GM12878 (cell line): ENCODE data around the gene MYO1E. TPM values are rescaled to one million over a fixed set of nuclear protein-coding genes. Genes with fewer than 3 reads are reported as not detected.

Experiments
- ATAC-seq: fragments of 200-7000 bp; cut with Tn5 transposase; 3 replicates; pipeline ENCODE4 v1.9.1; 2020; ENCODE audit warnings: mild to moderate bottlenecking, moderate library complexity
- BruUV-seq: library from RNA; stranded (reverse); fragments of 400-500 nt; replicated peaks from 2 replicates; lab custom pipeline; 2021; lab: Mats Ljungman, UMichigan
- CTCF ChIA-PET: fragments of 300-600 bp; sonication (Branson Sonifier 250); formaldehyde crosslinking; extraction: SDS; loops from one replicate; lab custom pipeline; 2021; ENCODE audit warnings: inconsistent platforms; lab: Yijun Ruan, JAX
- POLR2A ChIA-PET: fragments of 350-600 bp; formaldehyde crosslinking; extraction: SDS; loops from one replicate; lab custom pipeline; 2021; ENCODE audit warnings: inconsistent platforms; lab: Charles Lee
- RAD21 ChIA-PET: fragments of 300-600 bp; sonication (Branson Sonifier 250); formaldehyde crosslinking; loops from one replicate; lab custom pipeline; 2023; ENCODE audit warnings: antibody characterized with exemption; ENCODE audit not compliant: unreplicated experiment; lab: Charles Lee
- SMC1A ChIA-PET: fragments of 300-600 bp; sonication (Branson Sonifier 250); formaldehyde crosslinking; loops from one replicate; lab custom pipeline; 2023; ENCODE audit not compliant: unreplicated experiment, uncharacterized antibody; lab: Charles Lee
- DNase-seq: peaks from one replicate; pipeline ENCODE4 v3.0.0-alpha.2; 2011; ENCODE audit warnings: low read depth, low spot score
- FAIRE-seq: peaks from 3 replicates; lab custom pipeline; 2011; peaks lifted over from hg19 to GRCh38; lab: Jason Lieb, UNC
- H2AFZ ChIP-seq: 2 replicates; pipeline ENCODE4 v1.6.0; 2011; ENCODE audit warnings: low read depth, low read length, control low read depth; ENCODE audit not compliant: control insufficient read depth
- H3K27ac ChIP-seq: 2 replicates; pipeline ENCODE4 v1.5.1; 2011; ENCODE audit warnings: control low read depth; ENCODE audit not compliant: control insufficient read depth, insufficient read depth
- H3K27me3 ChIP-seq, 2 experiments: replicated peaks in 1 of 2; 2 replicates each; pipeline versions ENCODE4 v1.6.0 to v1.6.1; 2011; ENCODE audit warnings: low read length in 1 of 2; ENCODE audit not compliant: control insufficient read depth in 2 of 2, insufficient read depth in 2 of 2
- H3K36me3 ChIP-seq, 2 experiments: 2 replicates each; pipeline ENCODE4 v1.5.1; 2011; ENCODE audit warnings: low read length in 1 of 2; ENCODE audit not compliant: control insufficient read depth in 2 of 2, insufficient read depth in 2 of 2
- H3K4me1 ChIP-seq: 2 replicates; pipeline ENCODE4 v1.6.1; 2011; ENCODE audit warnings: mild to moderate bottlenecking, low read length, moderate library complexity, mixed read lengths; ENCODE audit not compliant: control insufficient read depth, insufficient read depth
- H3K4me2 ChIP-seq: 2 replicates; pipeline ENCODE4 v1.6.0; 2011; ENCODE audit warnings: control low read depth; ENCODE audit not compliant: control insufficient read depth, insufficient read depth
- H3K4me3 ChIP-seq: fragments of 200-600 bp; sonication (generic); 2 replicates; pipeline ENCODE4 v1.5.1; 2016
- H3K79me2 ChIP-seq: 2 replicates; pipeline ENCODE4 v1.6.0; 2011; ENCODE audit warnings: low read length; ENCODE audit not compliant: control insufficient read depth, insufficient read depth
- H3K9ac ChIP-seq: 2 replicates; pipeline ENCODE4 v1.8.0; 2011; ENCODE audit warnings: low read length, control low read depth, mixed read lengths; ENCODE audit not compliant: control insufficient read depth, insufficient read depth
- H3K9me3 ChIP-seq: replicated peaks from 3 replicates; pipeline ENCODE4 v1.5.1; 2011; ENCODE audit warnings: mild to moderate bottlenecking, low read length; ENCODE audit not compliant: control insufficient read depth, insufficient read depth
- H4K20me1 ChIP-seq: 2 replicates; pipeline ENCODE4 v1.6.0; 2011; ENCODE audit not compliant: control insufficient read depth, insufficient read depth
- BHLHE40 ChIP-seq, 2 experiments: fragments of 450-650 bp in 1 of 2; IDR thresholded peaks; 2 replicates each; pipeline ENCODE4 v1.6.1; 2011 to 2017; ENCODE audit warnings: low read depth in 2 of 2, borderline replicate concordance in 1 of 2, improper control_type of control experiment in 1 of 2, low read length in 1 of 2, mild to moderate bottlenecking in 1 of 2
- DPF2 ChIP-seq: fragments of 450-650 bp; IDR thresholded peaks from 2 replicates; pipeline ENCODE4 v1.6.1; 2017; ENCODE audit warnings: mild to moderate bottlenecking
- RUNX3 ChIP-seq: IDR thresholded peaks from 2 replicates; pipeline ENCODE4 v1.6.1; 2012; ENCODE audit warnings: low read length, inconsistent platforms
- ZBED1 ChIP-seq: IDR thresholded peaks from 2 replicates; pipeline ENCODE4 v1.6.1; 2016; ENCODE audit warnings: borderline replicate concordance
- WGBS: methylation state at CpG from one replicate; pipeline ENCODE4 v1.1.6; 2016; ENCODE audit warnings: low lambda C conversion rate; ENCODE audit not compliant: insufficient replicate concordance, insufficient coverage; ENCODE audit errors: missing lambda C conversion rate; 5-methylcytosine and 5-hydroxymethylcytosine counted together
- in situ Hi-C: fragments of 300-500 bp; cut with MboI; formaldehyde crosslinking; loops from 9 replicates; pipeline ENCODE4 v1.14.3; 2018; ENCODE audit warnings: mixed read lengths
- intact Hi-C: fragments of 100-400 bp; cut with micrococcal nuclease; formaldehyde crosslinking; loops from one replicate; pipeline ENCODE4 v1.14.2; 2022; ENCODE audit not compliant: unreplicated experiment
- polyA plus RNA-seq, 11 experiments: library from polyadenylated mRNA; depleted of rRNA in 4 of 11; unstranded in 6 of 11; stranded (reverse) in 5 of 11; fragments of >200 nt; fragmentation: Nextera tagmentation in 4 of 11; fragmentation: Illumina TruSeq in 1 of 11; extraction: Ambion mirVana in 4 of 11; extraction: Trizol in 1 of 11; gene quantifications; 1 replicate in 1 of 11; 2 replicates in 10 of 11; pipeline versions ENCODE4 v1.2.1 to v1.2.3, GENCODE V29; 2011 to 2016; ENCODE audit warnings: inconsistent platforms in 2 of 11, missing spikeins in 2 of 11, low read depth in 1 of 11
- total RNA-seq, 4 experiments: library from RNA; depleted of rRNA in 3 of 4; stranded (reverse); fragments of >200 nt in 3 of 4; fragmentation: Illumina TruSeq in 1 of 4; extraction: Trizol in 1 of 4; gene quantifications; 2 replicates each; pipeline versions ENCODE4 v1.2.1 to v1.2.3, GENCODE V29; 2013 to 2021
- TF ChIP-seq, protein P1 (sequence below): fragments of 450-650 bp; IDR thresholded peaks from 2 replicates; pipeline ENCODE4 v1.6.1; 2016; ENCODE audit warnings: mild to moderate bottlenecking

MYO1E gene
- total and polyA plus RNA-seq, 10 of the 15 experiments (the other 5 are each of a cell fraction or from before 2014, with no cell fraction given), result 10.3 to 266 (median 64.9) TPM

DNA sequence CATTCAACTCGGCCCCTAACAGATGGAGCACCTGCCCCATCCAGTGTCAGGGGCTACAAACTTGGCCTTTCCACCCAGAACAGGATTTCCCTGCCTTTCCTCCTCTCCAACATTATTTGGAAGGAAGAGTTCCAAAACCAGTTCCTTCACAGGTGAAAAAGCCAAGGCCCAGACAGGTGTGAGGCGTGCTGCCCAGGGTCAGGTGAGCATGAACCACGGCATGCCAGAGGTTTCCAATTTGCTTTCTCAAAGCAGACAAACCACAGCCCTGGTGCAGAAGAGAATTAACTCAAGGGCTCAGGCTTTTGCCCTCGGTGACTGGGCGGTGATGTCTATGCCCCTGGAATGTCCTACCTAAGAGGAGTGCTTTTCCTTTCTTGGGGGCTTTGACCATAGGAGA is 122.9 kb downstream of the MYO1E start:
- peak overlapping the region; percentile 73 for H3K27ac ChIP-seq
- 73% methylated on average over 5 of the region's 5 CpGs for WGBS
- TF ChIP-seq DPF2 (peak; percentile 12; the same call in 1 of the 2 replicates), RUNX3 (peak; percentile 50), BHLHE40 (IDR thresholded peaks at IDR 0.05; ENCODE audit: borderline replicate concordance in 1 of 2, low read depth in 2 of 2, low read length in 1 of 2) (0 out of 4 replicates have a peak, but pooled peaks of 1 of the 2 experiments have one; percentile 9), ZBED1 (0 out of 2 replicates have a peak, but pooled peaks have one; percentile 7)
- TF ChIP-seq, protein P1, sequence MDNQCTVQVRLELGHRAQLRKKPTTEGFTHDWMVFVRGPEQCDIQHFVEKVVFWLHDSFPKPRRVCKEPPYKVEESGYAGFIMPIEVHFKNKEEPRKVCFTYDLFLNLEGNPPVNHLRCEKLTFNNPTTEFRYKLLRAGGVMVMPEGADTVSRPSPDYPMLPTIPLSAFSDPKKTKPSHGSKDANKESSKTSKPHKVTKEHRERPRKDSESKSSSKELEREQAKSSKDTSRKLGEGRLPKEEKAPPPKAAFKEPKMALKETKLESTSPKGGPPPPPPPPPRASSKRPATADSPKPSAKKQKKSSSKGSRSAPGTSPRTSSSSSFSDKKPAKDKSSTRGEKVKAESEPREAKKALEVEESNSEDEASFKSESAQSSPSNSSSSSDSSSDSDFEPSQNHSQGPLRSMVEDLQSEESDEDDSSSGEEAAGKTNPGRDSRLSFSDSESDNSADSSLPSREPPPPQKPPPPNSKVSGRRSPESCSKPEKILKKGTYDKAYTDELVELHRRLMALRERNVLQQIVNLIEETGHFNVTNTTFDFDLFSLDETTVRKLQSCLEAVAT, result no peak
- FAIRE-seq (no peak), ATAC-seq (0 out of 3 replicates have a peak, but pooled peaks have one; percentile 2), DNase-seq (no peak)
- H3K4me2 ChIP-seq, result peak overlapping the region; percentile 58
- H3K36me3 ChIP-seq, result peaks cover 0 to 36% of the 10 kb centered on the region in 2 experiments; a peak in 2 of 4 replicates
- POLR2A ChIA-PET, result interaction anchor here (0.9 to 1.7 kb wide), 3 partner anchors 12 to 54 kb away, joined by 3 to 5 read pairs (median 5); no protein-coding TSS in a partner anchor
- CTCF ChIA-PET, result interaction anchor here (0.9 to 6.8 kb wide), 7 partner anchors 12 to 163 kb away, joined by 3 to 68 read pairs (median 5); no protein-coding TSS in a partner anchor
- H2AFZ ChIP-seq, result no peak overlapping the region
- intact Hi-C loops, result loop anchor here (2.0 to 10.0 kb wide), 2 partner anchors 49 to 265 kb away; partner anchors contain the start of gene RNF111
- H3K4me1 ChIP-seq, result peaks cover 51% of the 10 kb centered on the region
- BruUV-seq, result no TSS peak
- SMC1A ChIA-PET, result interaction anchor here (1.5 to 6.8 kb wide), 3 partner anchors 15 to 41 kb away, joined by 3 to 70 read pairs (median 5); no protein-coding TSS in a partner anchor
- H3K79me2 ChIP-seq, result peaks cover 37% of the 10 kb centered on the region
- peak overlapping the region; percentile 33; the same call in 1 of the 2 replicates for H3K9ac ChIP-seq
- no peaks in the 10 kb centered on the region for H3K9me3 ChIP-seq
- H4K20me1 ChIP-seq, result no peaks in the 10 kb centered on the region
- RAD21 ChIA-PET, result interaction anchor here (1.4 to 8.6 kb wide), 5 partner anchors 14 to 162 kb away, joined by 6 to 99 read pairs (median 46); no protein-coding TSS in a partner anchor
- H3K4me3 ChIP-seq, result no peak overlapping the region
- in situ Hi-C loops, result no loop called here
- H3K27me3 ChIP-seq, result no peaks in the 10 kb centered on the region
